OCI-LY7 (cell line): ENCODE measurements around the gene CPNE4. TPM values are rescaled to one million over a fixed set of nuclear protein-coding genes. Genes with fewer than 3 reads are reported as not detected.

ENCODE experiments used
- BruUV-seq: library from RNA; stranded (reverse); fragments of 400-500 nt; replicated peaks from 2 replicates; lab custom pipeline; 2021; lab: Mats Ljungman, UMichigan
- CTCF ChIA-PET: fragments of 300-600 bp; sonication (Branson Sonifier 250); formaldehyde crosslinking; loops from one replicate; lab custom pipeline; 2022; ENCODE audit warnings: antibody characterized with exemption; ENCODE audit not compliant: unreplicated experiment; lab: Charles Lee
- POLR2A ChIA-PET: fragments of 300-600 bp; sonication (Branson Sonifier 250); formaldehyde crosslinking; loops from one replicate; lab custom pipeline; 2022; ENCODE audit warnings: antibody characterized with exemption; lab: Charles Lee
- DNase-seq: peaks from one replicate; pipeline ENCODE4 v3.0.0-alpha.2; 2015; ENCODE audit warnings: low spot score
- H2AFZ ChIP-seq: fragments of 200-600 bp; sonication (generic), shearing (Covaris generic); 2 replicates; pipeline ENCODE4 v1.6.1; 2014; ENCODE audit warnings: mild to moderate bottlenecking, antibody characterized with exemption, low read length, moderate library complexity
- H3K27ac ChIP-seq: fragments of 200-600 bp; sonication (generic); 2 replicates; pipeline ENCODE4 v1.5.1; 2014; ENCODE audit warnings: mixed run types, low read depth, mild to moderate bottlenecking, moderate library complexity, low read length, inconsistent platforms; ENCODE audit not compliant: poor library complexity, severe bottlenecking
- H3K36me3 ChIP-seq: fragments of 200-600 bp; sonication (generic); 2 replicates; pipeline ENCODE4 v1.6.1; 2014; ENCODE audit warnings: mild to moderate bottlenecking, antibody characterized with exemption, low read length, moderate library complexity, mixed read lengths; ENCODE audit not compliant: insufficient read depth
- H3K4me1 ChIP-seq: fragments of 200-600 bp; sonication (generic); 2 replicates; pipeline ENCODE4 v1.5.1; 2014; ENCODE audit warnings: mild to moderate bottlenecking, low read length; ENCODE audit not compliant: insufficient read depth, poor library complexity, severe bottlenecking
- H3K4me2 ChIP-seq: fragments of 200-600 bp; sonication (generic); 2 replicates; pipeline ENCODE4 v1.6.1; 2014; ENCODE audit warnings: mild to moderate bottlenecking, low read length
- H3K4me3 ChIP-seq: fragments of 200-600 bp; sonication (generic); 2 replicates; pipeline ENCODE4 v1.5.1; 2014; ENCODE audit warnings: mild to moderate bottlenecking, low read depth, low read length; ENCODE audit not compliant: poor library complexity, severe bottlenecking
- H3K79me2 ChIP-seq: fragments of 200-600 bp; sonication (generic); 2 replicates; pipeline ENCODE4 v1.6.1; 2016; ENCODE audit warnings: low read depth, mild to moderate bottlenecking, low read length, moderate library complexity, mixed read lengths; ENCODE audit not compliant: insufficient read depth
- H3K9me2 ChIP-seq: fragments of 200-600 bp; sonication (generic); 2 replicates; pipeline ENCODE4 v1.6.1; 2016; ENCODE audit warnings: mild to moderate bottlenecking, low read length, mixed read lengths; ENCODE audit not compliant: insufficient read depth
- H3K9me3 ChIP-seq: fragments of 200-600 bp; sonication (generic); 2 replicates; pipeline ENCODE4 v1.6.1; 2014; ENCODE audit warnings: mild to moderate bottlenecking, mixed run types, low read length, mixed read lengths
- H4K20me1 ChIP-seq: fragments of 200-600 bp; sonication (generic); 2 replicates; pipeline ENCODE4 v1.6.1; 2014; ENCODE audit warnings: mild to moderate bottlenecking, antibody characterized with exemption, low read length, moderate library complexity, mixed read lengths; ENCODE audit not compliant: insufficient read depth
- CTCF ChIP-seq: fragments of 200-600 bp; sonication (generic); conservative IDR thresholded peaks from 2 replicates; pipeline ENCODE4 v1.5.1; 2014; ENCODE audit warnings: mild to moderate bottlenecking, antibody characterized with exemption, low read length, moderate library complexity, mixed read lengths
- EZH2phosphoT487 ChIP-seq: fragments of 200-600 bp; sonication (generic); IDR thresholded peaks from 2 replicates; pipeline ENCODE4 v1.6.1; 2018; ENCODE audit warnings: low read depth, borderline replicate concordance, mild to moderate bottlenecking, mixed run types, antibody characterized with exemption, low read length, moderate library complexity, mixed read lengths
- intact Hi-C: fragments of 100-400 bp; cut with micrococcal nuclease; formaldehyde crosslinking; loops from one replicate; pipeline ENCODE4 v1.10.0; 2022; ENCODE audit not compliant: unreplicated experiment
- total RNA-seq, 2 experiments: library from RNA; depleted of rRNA in 1 of 2; stranded (reverse); fragments of >200 nt in 1 of 2; shearing (Covaris generic) in 1 of 2; gene quantifications; 2 replicates each; pipeline ENCODE4 v1.2.3, GENCODE V29; 2014 to 2022

CPNE4 gene
- total RNA-seq, 2 experiments from 2014 or later, result not detected

- Histone ChIP-seq H3K9me3 (no peaks in the 10 kb centered on the region), H3K79me2 (no peaks in the 10 kb centered on the region), H3K9me2 (no peaks in the 10 kb centered on the region), H3K4me3 (no peak overlapping the region), H3K4me2 (no peak overlapping the region), H3K27ac (no peak overlapping the region), H3K36me3 (no peaks in the 10 kb centered on the region), H4K20me1 (no peaks in the 10 kb centered on the region), H3K4me1 (no peaks in the 10 kb centered on the region), H2AFZ (no peak overlapping the region)
- no TSS peak for BruUV-seq
- intact Hi-C loops, result no loop called here
- POLR2A ChIA-PET, result no interaction called here
- TF ChIP-seq EZH2phosphoT487, result no peak
- no peak for TF ChIP-seq CTCF
- DNase-seq, result no peak
- CTCF ChIA-PET, result no interaction called here
Measured at GRCh38 chr3:131849616-131850015, 185.2 kb downstream of the CPNE4 start.

GRCh38 chr3:131847966-131848510 lies 186.8 kb downstream of the CPNE4 start:
- Histone ChIP-seq H3K79me2 (no peaks in the 10 kb centered on the region), H3K36me3 (no peaks in the 10 kb centered on the region), H3K27ac (no peak overlapping the region), H3K4me3 (no peak overlapping the region), H3K4me1 (no peaks in the 10 kb centered on the region), H3K9me3 (no peaks in the 10 kb centered on the region), H4K20me1 (no peaks in the 10 kb centered on the region), H3K4me2 (no peak overlapping the region), H2AFZ (no peak overlapping the region), H3K9me2 (no peaks in the 10 kb centered on the region)
- no peak for TF ChIP-seq EZH2phosphoT487
- TF ChIP-seq CTCF, result no peak
- no peak for DNase-seq
- BruUV-seq, result no TSS peak
- ChIA-PET CTCF (no interaction called here), POLR2A (no interaction called here)
- intact Hi-C loops, result no loop called here

GRCh38 chr3:131846296-131846924 lies 188.4 kb downstream of the CPNE4 start:
- Histone ChIP-seq H3K4me3 (no peak overlapping the region), H2AFZ (no peak overlapping the region), H3K79me2 (no peaks in the 10 kb centered on the region), H3K36me3 (no peaks in the 10 kb centered on the region), H4K20me1 (no peaks in the 10 kb centered on the region), H3K9me3 (no peaks in the 10 kb centered on the region), H3K4me1 (no peaks in the 10 kb centered on the region), H3K4me2 (no peak overlapping the region), H3K9me2 (no peaks in the 10 kb centered on the region), H3K27ac (no peak overlapping the region)
- ChIA-PET CTCF (no interaction called here), POLR2A (interaction anchor here (0.7 to 1.3 kb wide), 3 partner anchors 14 to 29 kb away, joined by 3 to 4 read pairs (median 3); no protein-coding TSS in a partner anchor)
- no peak for TF ChIP-seq CTCF
- no peak for TF ChIP-seq EZH2phosphoT487
- intact Hi-C loops, result no loop called here
- no peak for DNase-seq
- no TSS peak for BruUV-seq
